Gastrocnemius medialis (tissue), 4 donors: ENCODE data around the gene TOMM34.

Experiments
- CTCF ChIP-seq, 5 experiments: fragments of 450-650 bp in 3 of 5; fragments of 200-600 bp in 2 of 5; sonication (generic) in 2 of 5; IDR thresholded peaks in 4 of 5; conservative IDR thresholded peaks in 1 of 5; 1 replicate in 4 of 5; 2 replicates in 1 of 5; pipeline ENCODE4 v1.5.1; 2016 to 2019; ENCODE audit warnings: antibody characterized with exemption in 5 of 5, mild to moderate bottlenecking in 3 of 5, moderate library complexity in 3 of 5
- POLR2A ChIP-seq, 2 donors: fragments of 450-650 bp; IDR thresholded peaks; one replicate each; pipeline ENCODE4 v1.6.1; 2017; ENCODE audit warnings: antibody characterized with exemption in 2 of 2, mild to moderate bottlenecking in 2 of 2, moderate library complexity in 2 of 2

GRCh38 chr20:44941120-44941691 is 19.0 kb downstream of the TOMM34 start:
- no peak for TF ChIP-seq POLR2A (IDR thresholded peaks at IDR 0.05)
- TF ChIP-seq CTCF (IDR thresholded peaks at IDR 0.05 in 4 of 5, conservative IDR thresholded peaks at IDR 0.05 in 1 of 5): no peak
